Measurements from ENCODE around the gene HOXB2.

HOXB2 gene

DNA sequence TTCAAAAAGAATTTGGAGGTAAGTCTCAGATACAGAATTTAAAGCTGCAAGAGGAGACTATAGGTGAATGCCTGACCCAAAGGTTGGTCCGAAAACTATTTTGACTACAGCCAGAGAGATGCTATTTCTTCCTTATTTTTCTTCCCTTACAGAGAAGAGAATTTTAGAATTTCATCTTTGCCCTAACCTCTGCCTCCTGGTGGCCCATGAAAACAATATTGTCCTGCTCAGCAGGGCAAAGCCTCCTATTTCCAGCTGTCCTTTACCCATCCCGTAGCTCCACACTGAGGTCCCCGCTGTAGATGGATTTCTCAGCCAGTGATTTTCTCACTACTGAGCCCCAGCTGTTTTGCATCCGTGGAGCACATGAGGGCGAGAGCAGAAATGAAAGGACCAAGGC, 38.7 kb downstream of the HOXB2 start:
- peak; percentile 27 for DNase-seq
- in situ Hi-C loops (cut with HindIII; ENCODE audit: low pct_ligation_motif_present, low pct_unique_long_range_greater_than_20kb, low sequenced_read_pairs): no loop called here

DNA sequence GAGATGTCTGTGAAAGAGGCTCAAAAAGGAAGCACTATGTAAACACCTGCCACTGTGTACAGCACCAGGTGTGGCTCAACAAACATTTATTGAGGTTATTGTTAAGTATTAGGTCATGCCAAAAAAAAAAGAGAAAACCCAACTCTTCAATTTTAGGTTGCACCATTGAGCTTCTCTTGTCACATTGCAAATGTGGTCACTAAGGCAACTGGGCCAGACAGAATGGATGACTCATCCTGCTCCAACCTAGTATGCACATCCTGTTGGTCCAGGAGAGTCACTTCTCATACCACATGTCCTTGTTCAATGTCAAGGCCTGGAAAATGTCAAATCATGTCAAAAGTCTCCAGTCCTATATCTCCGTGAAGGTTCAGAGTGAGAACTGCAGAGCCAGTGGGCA, 39.1 kb downstream of the HOXB2 start:
- in situ Hi-C loops (cut with HindIII; ENCODE audit: low pct_ligation_motif_present, low pct_unique_long_range_greater_than_20kb, low sequenced_read_pairs): no loop called here
- peak; percentile 75 for DNase-seq

DNA sequence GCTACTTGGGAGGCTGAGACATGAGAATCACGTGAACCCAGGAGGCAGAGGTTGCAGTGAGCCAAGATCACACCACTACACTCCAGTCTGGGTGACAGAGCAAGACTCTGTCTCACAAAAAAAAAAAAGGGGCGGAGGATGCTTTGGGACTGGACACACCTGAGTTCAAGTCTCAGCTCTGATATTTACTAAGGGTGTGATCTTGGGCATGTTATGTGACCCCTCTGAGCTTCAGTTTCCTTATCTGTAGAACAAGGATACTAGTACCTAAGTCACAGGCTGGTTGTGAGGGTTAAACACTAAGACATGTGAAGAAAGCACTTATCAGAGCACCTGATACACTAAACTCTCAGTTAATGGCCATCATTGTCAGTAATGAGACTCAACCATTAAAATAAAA, 40.0 kb downstream of the HOXB2 start:
- no peak for DNase-seq
- in situ Hi-C loops (cut with HindIII; ENCODE audit: low pct_ligation_motif_present, low pct_unique_long_range_greater_than_20kb, low sequenced_read_pairs): no loop called here

DNA sequence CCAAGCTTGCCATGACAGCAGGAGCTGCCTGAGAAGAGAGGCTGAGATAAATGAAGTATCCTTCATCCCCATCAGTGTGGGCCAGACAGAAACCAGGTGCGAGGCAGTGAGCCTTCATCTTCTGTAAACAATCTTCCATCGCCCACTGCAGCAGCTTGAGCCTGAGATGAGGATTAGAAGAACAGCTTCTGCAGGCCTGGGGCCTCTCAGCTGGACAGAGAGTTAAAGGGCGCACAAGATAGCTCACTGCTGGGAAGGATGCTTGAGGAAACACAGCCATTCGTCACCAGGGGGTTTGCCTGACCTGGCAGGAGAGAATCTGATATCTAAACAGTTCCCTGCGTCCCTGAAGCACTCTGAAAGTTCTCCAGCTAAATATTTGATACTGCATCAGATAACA, 41.2 kb downstream of the HOXB2 start:
- DNase-seq: no peak
- in situ Hi-C loops (cut with HindIII; ENCODE audit: low pct_ligation_motif_present, low pct_unique_long_range_greater_than_20kb, low sequenced_read_pairs): no loop called here

DNA sequence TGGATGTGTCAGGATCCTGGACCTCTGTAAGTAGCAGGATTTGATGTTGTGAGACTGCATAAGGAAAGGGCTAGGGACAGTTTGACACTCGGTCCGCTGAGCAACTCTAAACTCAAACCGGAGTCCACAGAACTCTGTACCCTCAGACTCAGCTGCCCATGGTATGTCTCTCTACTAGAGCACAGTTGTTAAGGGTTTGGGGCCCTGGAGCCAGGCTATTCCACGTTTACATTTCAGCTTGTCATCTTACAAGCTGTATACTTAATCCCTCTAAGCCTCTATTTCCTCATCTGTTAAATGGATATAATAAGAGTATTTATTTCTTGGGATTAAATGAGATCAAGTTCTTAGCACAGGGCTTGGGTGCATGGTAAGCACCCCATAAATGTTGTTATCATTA, 42.0 kb downstream of the HOXB2 start:
- no peak for DNase-seq
- in situ Hi-C loops (cut with HindIII; ENCODE audit: low pct_ligation_motif_present, low pct_unique_long_range_greater_than_20kb, low sequenced_read_pairs): no loop called here

DNA sequence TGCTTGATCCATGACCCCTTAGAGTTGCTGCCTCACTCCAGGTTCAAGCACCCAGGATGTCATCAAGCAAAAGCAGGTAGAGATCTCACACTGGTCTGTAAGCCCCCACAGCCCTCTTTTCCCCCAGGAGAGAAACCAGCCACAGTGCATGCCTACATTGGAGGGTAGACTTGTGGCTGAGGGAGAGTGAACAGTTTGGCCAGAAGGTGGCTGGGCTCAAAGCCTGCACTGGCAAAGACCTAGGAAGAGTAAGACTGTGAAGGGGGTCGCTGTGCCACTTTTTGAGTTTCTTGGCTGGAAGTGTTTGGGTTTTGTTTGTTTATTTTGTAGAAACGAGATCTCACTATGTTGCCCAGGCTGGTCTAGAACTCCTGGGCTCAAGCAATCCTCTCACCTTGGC, 42.6 kb downstream of the HOXB2 start:
- in situ Hi-C loops (cut with HindIII; ENCODE audit: low pct_ligation_motif_present, low pct_unique_long_range_greater_than_20kb, low sequenced_read_pairs): no loop called here
- no peak for DNase-seq

DNA sequence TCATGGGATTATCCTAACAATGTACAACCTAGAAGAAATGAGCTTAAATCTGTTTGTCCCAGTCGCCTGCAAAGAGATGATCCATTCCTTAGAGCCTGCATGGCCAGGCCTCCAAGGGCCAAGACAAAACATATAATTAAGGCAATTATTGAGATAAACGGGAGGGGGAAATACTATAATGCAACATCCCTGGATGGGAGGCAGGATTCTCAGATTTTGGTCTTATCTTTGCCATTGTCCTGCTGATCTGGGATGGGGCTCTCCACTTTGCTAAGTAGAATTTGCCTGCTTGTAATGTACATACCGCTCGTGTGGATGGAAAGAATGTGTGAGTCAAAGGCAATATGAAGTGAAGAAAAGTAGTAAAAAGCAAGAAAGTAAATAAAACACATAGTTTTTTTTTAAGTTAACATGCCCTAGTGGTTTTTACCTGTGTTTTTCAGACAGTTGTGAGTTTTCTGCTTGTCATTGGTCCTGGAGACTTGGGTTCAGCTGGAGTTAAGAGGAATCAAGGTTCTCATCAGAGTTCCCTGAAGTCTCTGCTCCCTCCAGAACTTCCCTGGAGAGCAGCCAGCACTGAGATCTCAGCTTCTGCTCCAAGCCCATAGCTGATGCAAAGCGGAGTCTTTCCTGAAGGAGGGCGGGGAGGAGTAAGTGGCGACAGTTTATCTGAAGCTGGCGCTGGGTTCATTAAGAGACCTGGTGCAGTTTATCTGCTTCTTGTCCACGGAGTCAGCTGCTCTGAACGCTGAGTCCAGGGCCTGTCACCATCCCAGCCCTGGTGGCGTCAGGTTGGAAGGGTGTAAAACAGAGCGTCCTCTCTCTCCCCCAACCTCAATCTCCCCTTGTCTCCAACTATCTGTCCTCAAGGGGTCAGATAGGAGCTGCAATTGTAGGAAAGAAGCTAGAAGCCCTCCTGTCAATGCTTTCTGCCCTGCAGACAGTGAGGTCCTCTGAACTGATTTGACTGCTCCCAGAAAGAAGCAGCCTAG, 44.2 kb downstream of the HOXB2 start:
- DNase-seq: no peak
- in situ Hi-C loops (cut with HindIII; ENCODE audit: low pct_ligation_motif_present, low pct_unique_long_range_greater_than_20kb, low sequenced_read_pairs): no loop called here

DNA sequence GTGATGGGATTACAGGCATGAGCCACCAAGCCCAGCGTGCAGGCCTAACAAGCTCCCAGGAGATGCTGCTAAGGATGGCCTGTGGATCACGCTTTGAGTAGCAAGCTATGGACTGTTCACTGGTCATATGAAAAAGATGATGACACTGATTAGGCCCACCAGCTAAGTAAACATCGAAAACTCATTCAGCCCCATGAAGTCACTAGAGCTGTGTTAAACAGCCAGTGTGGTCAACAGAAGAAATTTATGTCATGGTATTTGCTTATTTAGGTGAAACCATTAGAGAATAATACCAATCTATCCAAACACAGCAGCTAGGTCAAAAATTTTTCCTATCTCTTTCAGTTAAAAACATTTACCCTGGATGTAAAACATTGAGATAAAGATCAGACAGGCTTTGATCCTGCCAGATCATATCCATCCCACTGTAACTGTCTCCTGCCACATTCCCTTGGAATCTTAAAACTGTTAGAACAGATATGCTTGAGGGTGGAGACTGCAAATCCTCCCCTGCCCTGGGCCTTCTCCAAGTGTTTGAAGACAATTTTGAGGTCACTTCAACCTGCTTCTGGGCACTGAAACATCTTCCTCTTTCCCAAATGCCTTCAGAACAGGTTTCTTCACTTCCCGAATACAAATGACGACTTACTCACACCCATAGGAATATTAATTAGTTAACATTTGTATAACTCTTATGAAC, 45.0 kb downstream of the HOXB2 start:
- DNase-seq: no peak
- in situ Hi-C loops (cut with HindIII; ENCODE audit: low pct_ligation_motif_present, low pct_unique_long_range_greater_than_20kb, low sequenced_read_pairs): no loop called here

DNA sequence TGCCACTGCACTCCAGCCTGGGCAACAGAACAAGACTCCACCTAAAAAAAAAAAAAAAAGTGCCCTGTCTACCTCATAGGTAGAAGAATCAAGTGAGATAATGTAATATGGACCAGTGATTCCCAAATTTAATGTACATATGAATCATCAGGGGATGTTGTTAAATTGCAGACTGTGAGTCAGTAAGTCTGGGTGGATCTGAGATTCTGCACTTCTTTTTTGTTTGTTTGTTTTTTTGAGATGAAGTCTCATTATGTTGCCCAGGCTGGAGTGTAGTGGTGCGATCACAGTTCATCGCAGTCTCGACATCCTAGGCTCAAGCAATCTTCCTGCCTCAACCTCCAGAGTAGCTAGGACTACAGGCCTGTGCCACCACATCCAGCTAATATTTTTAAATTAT, 45.7 kb downstream of the HOXB2 start:
- no peak for DNase-seq
- in situ Hi-C loops (cut with HindIII; ENCODE audit: low pct_ligation_motif_present, low pct_unique_long_range_greater_than_20kb, low sequenced_read_pairs): no loop called here

DNA sequence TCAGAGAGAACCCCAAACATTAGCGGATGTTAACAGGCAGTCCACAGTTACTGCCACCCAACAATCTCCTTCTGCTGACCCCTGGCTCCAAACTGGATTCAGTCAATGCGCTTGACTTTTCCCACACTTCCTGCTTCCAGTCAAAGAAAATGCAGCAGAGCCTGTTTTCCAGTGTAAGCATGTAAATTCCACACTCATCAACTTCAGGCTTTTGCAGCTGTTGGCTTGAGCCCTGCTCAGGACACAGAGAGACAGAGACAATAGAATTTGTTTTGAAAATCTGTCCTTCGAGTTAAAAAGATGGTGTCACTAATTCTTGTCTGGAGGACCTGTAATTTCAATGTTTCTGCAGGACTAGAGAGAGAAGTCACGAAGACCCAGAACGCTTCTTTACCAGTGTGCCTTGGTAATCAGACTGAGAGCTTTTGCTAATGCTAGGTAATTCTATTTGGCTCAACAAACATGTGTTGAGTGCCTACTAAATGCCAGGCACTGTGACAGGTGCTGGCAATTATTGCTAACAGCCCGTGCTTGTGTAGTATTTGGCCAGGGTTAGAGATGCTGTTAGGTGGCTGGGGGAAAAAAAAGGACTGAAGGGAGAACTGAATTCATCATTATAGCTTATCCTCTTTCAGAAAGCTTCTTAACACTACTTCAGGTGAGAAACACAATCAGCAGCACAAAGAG, 46.6 kb downstream of the HOXB2 start:
- in situ Hi-C loops (cut with HindIII; ENCODE audit: low pct_ligation_motif_present, low pct_unique_long_range_greater_than_20kb, low sequenced_read_pairs): no loop called here
- no peak for DNase-seq

DNA sequence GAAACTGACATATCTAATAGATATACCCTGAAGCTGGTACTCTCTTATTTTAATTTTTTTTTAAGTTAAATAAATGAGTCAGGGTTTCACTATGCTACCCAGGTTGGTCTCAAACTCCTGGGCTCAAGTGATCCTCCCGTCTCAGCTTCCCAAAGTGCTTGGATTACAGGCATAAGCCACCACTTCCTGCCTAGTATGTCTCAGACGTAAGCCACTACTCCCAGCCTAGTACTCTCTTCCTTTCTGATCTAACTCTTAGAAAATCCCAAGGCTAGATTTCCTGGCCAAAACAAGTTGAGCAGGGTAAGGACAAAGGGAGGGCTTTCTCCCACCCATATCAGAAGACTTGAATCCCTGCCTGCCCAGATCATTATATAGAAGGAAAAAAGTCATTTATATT, 47.8 kb downstream of the HOXB2 start:
- DNase-seq: no peak
- in situ Hi-C loops (cut with HindIII; ENCODE audit: low pct_ligation_motif_present, low pct_unique_long_range_greater_than_20kb, low sequenced_read_pairs): no loop called here

DNA sequence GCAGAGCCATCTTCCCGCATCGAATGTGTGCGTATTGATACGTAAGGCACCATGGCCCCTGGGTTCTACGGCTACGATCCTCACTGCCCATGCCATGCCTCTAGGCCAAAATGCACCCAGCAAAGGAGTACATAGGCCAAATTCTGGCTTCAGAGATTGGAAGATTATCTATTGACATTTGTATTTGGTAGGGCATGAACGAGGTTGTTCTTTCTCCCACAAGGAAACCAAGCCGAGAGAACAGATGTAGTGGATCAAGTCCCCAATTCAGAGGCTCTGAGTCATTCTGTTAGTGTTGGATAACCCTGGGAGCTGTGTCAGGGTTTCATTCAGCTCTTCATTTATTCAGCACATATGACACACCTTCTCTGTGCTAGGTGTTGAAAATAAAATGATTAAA, 50.6 kb downstream of the HOXB2 start:
- in situ Hi-C loops (cut with HindIII; ENCODE audit: low pct_ligation_motif_present, low pct_unique_long_range_greater_than_20kb, low sequenced_read_pairs): no loop called here
- DNase-seq: no peak
